ENCODE measurements around the gene ZNF814.
A peak's percentile ranks its signal among the peaks of the same experiment; 100 is the strongest.
"Not testable (repeated sequence)": the region's sequence is repeated elsewhere in the genome, so short reads cannot be mapped to it uniquely, and the experiment has no call there.

ZNF814 gene

DNA sequence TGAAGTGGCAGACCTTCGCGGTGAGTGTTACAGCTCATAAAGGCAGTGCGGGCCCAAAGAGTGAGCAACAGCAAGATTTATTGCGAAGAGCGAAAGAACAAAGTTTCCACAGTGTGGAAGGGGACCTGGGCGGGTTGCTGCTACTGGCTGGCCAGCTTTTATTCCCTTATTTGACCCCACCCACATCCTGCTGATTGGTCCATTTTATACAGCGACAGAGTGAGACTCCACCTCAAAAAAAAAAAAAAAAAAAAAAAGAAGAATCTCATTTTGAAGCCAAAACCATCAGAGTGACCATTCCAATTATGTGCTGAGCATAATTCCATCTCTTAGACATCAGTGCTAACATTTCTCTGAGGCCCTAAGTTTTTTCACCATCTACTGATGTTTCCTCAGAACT lies 72.2 kb downstream of the ZNF814 start:
- no peak for DNase-seq
- no peaks in the 10 kb centered on the region for H3K27me3 Mint-ChIP-seq
- H3K27ac Mint-ChIP-seq = no peak overlapping the region
- H3K9me3 Mint-ChIP-seq = no peaks in the 10 kb centered on the region
- H3K4me3 Mint-ChIP-seq = no peak overlapping the region
- H3K36me3 Mint-ChIP-seq = peaks cover 27% of the 10 kb centered on the region
- peaks cover 64% of the 10 kb centered on the region for H3K4me1 Mint-ChIP-seq
- CTCF ChIA-PET = no interaction called here

DNA sequence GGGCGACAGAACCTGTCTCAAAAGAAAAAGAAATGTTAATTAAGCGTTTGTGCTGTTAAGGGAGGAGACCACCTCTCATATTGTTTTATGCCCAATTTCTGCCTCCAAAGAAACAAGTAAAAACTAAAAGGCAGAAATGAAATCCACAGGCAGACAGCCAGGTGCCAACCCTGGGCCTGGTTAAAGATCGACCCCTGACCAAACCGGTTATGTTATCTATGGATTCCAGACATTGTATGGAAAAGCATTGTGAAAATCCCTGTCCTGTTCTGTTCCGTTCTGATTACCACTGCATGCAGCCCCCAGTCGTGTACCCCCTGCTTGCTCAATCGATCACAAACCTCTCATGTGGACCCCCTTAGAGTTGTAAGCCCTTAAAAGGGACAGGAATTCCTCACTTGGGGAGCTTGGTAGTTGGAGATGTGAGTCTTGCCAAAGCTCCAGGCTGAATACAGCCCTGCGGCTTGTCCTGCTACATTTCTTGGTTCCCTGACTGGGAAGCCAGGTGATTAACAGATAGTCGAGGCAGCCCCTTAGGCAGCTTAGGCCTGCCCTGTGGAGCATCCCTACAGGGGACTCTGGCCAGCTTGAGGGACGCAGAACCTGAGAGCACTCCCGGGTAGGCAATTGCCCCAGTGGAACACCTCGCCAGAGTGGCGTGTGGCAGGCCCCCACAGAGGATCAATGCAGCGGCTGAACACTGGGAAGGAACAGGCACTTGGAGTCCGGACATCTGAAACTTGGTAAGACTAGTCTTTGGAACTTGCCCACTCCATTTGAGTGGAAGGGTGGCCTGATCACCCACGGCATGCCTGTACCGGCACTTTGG lies 73.4 kb downstream of the ZNF814 start:
- CTCF ChIA-PET = no interaction called here
- H3K9me3 Mint-ChIP-seq = no peaks in the 10 kb centered on the region
- peaks cover 26% of the 10 kb centered on the region for H3K36me3 Mint-ChIP-seq
- no peak for DNase-seq
- no peaks in the 10 kb centered on the region for H3K27me3 Mint-ChIP-seq
- H3K27ac Mint-ChIP-seq = peak overlapping the region; percentile 93
- H3K4me1 Mint-ChIP-seq = peaks cover 60% of the 10 kb centered on the region
- peak overlapping the region; percentile 94 for H3K4me3 Mint-ChIP-seq

DNA sequence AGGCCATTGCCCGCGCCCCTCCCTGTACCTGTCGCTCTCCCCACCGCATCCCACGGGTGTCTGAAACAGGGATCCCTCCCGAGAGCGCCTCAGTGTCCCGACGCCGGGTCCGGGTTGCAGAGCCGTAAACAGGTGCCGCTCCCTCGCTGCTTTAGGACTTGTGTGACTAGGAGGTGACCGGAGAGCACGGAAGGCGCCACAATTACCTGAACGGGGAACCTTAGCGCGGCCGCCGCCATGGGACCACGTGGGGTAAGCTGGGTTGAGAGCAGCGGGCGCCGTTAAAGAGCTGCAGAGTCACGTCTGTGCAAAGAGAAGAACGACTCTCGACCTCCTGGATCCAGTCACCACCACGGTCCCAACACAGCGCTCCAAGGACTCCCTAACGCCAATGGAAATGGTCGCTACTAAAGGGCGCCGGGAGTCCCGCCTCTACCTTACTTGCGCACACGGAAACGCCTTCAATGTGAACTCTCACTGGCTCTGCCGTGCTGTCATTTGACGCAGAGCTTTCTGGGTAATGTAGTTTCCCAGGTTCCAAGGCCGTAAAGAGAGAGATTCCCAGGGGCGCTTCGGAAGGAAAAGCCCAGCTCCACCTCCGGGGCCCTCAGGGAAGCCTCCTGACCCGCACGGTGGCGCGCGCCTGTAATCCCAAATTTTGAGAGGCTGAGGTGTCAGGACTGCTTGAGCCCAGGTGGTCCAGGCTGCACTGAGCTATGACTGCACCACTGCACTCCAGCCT lies 74.2 kb downstream of the ZNF814 start, which contains the start of gene ZNF552:
TSS of gene ZNF552 (minus strand) at position 409 of the 742 bp plus-strand sequence. CDS start at position 239, 170 bp downstream.
- peak within 1 kb of the TSS; percentile 94 for H3K4me3 Mint-ChIP-seq
- CTCF ChIA-PET = no interaction called here
- no peaks in the 10 kb centered on the region for H3K9me3 Mint-ChIP-seq
- peak; percentile 86 for DNase-seq
- H3K27me3 Mint-ChIP-seq = no peaks in the 10 kb centered on the region
- peak within 1 kb of the TSS; percentile 93 for H3K27ac Mint-ChIP-seq
- peaks cover 26% of the 10 kb centered on the region for H3K36me3 Mint-ChIP-seq
- peaks cover 52% of the 10 kb centered on the region for H3K4me1 Mint-ChIP-seq

DNA sequence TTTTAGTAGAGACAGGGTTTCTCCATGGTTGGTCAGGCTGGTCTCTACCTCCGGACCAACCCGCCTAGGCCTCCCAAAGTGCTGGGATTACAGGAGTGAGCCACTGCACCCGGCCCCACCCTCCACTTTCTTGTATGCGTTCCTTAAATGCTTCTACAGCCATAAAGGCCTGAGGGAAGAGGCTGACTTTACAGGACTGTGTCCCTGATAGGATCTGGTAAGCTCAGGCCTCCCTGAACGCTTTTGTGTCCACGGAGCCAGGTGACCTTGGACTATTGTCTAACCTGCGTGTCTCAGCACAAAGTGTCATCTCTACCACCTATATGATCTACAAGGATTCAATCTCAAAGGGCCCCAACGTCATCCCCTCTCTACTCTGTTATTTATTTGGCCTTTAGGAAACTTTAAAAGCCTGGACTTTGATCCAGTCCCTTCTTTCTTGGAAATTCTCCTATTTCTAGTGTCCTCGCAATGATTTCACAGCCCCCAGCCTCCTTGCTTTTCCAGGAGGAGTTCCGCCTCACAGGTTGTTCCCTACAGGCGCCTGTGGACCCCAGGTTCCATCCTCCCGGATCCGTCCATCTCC lies 74.8 kb downstream of the ZNF814 start:
- CTCF ChIA-PET = no interaction called here
- Mint-ChIP-seq H3K27ac (peak overlapping the region; percentile 93), H3K9me3 (no peaks in the 10 kb centered on the region), H3K27me3 (no peaks in the 10 kb centered on the region), H3K36me3 (peaks cover 31% of the 10 kb centered on the region), H3K4me1 (peaks cover 48% of the 10 kb centered on the region), H3K4me3 (peak overlapping the region; percentile 94)
- no peak for DNase-seq

- peak overlapping the region; percentile 94 for H3K4me3 Mint-ChIP-seq
- CTCF ChIA-PET = interaction anchor here (1.1 kb wide), 1 partner anchor 8 kb away, joined by 3 read pairs; no protein-coding TSS in a partner anchor
- peaks cover 40% of the 10 kb centered on the region for H3K4me1 Mint-ChIP-seq
- not testable (repeated sequence) for DNase-seq, H3K27me3 Mint-ChIP-seq, H3K9me3 Mint-ChIP-seq
- H3K27ac Mint-ChIP-seq = peak overlapping the region; percentile 93
- H3K36me3 Mint-ChIP-seq = peaks cover 38% of the 10 kb centered on the region
These were observed 75.6 kb downstream of the ZNF814 start for GRCh38 chr19:57812975-57813820.

GRCh38 chr19:57812226-57812625 lies 76.6 kb downstream of the ZNF814 start:
- Mint-ChIP-seq H3K27ac (peak overlapping the region; percentile 43), H3K36me3 (peaks cover 46% of the 10 kb centered on the region), H3K4me1 (peaks cover 40% of the 10 kb centered on the region), H3K27me3 (no peaks in the 10 kb centered on the region), H3K4me3 (no peak overlapping the region), H3K9me3 (no peaks in the 10 kb centered on the region)
- DNase-seq = no peak
- CTCF ChIA-PET = interaction anchor here (1.1 kb wide), 1 partner anchor 9 kb away, joined by 3 read pairs; no protein-coding TSS in a partner anchor

- H3K27me3 Mint-ChIP-seq, H3K9me3 Mint-ChIP-seq, H3K4me3 Mint-ChIP-seq, DNase-seq, CTCF ChIA-PET: not testable (repeated sequence)
- Mint-ChIP-seq H3K4me1 (peaks cover 39% of the 10 kb centered on the region), H3K36me3 (peaks cover 57% of the 10 kb centered on the region), H3K27ac (peak overlapping the region; percentile 17)
These were observed 78.2 kb downstream of the ZNF814 start for GRCh38 chr19:57810410-57811295.

- no peaks in the 10 kb centered on the region for H3K27me3 Mint-ChIP-seq
- CTCF ChIA-PET = no interaction called here
- no peak overlapping the region for H3K27ac Mint-ChIP-seq
- no peaks in the 10 kb centered on the region for H3K9me3 Mint-ChIP-seq
- peaks cover 71% of the 10 kb centered on the region for H3K36me3 Mint-ChIP-seq
- DNase-seq = no peak
- H3K4me3 Mint-ChIP-seq = no peak overlapping the region
- peaks cover 29% of the 10 kb centered on the region for H3K4me1 Mint-ChIP-seq
These were observed 81.3 kb downstream of the ZNF814 start for GRCh38 chr19:57807541-57807940.

- Mint-ChIP-seq H3K4me1 (peaks cover 21% of the 10 kb centered on the region), H3K4me3 (peak overlapping the region; percentile 17), H3K36me3 (peaks cover 59% of the 10 kb centered on the region), H3K27ac (peak overlapping the region; percentile 76), H3K27me3 (no peaks in the 10 kb centered on the region), H3K9me3 (no peaks in the 10 kb centered on the region)
- CTCF ChIA-PET = no interaction called here
- peak; percentile 28 for DNase-seq
These were observed 85.1 kb downstream of the ZNF814 start for GRCh38 chr19:57803594-57804325.

GRCh38 chr19:57803265-57803593 lies 85.6 kb downstream of the ZNF814 start:
- DNase-seq = no peak
- CTCF ChIA-PET = no interaction called here

DNA sequence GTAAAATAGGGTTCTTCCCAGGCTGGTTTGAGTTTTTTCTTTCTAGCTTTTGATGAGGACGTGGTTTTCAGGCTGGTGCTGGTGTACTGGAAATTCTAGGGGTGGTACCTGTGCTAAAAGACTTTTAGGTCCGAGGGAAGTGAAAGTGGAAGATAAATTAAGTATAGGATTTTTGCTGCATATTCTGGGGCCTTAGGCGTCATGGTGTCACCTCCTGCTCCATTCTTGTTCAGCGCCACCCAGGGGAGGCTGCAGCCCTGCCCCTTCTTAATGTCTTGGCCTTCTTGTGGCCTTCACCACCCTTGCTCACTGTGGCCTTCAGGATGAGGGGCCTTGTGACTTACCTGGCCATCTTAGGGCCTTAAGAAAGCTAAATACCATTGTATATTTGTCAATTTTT lies 86.6 kb downstream of the ZNF814 start:
- H3K27me3 Mint-ChIP-seq = no peaks in the 10 kb centered on the region
- CTCF ChIA-PET = interaction anchor here (0.7 kb wide), 1 partner anchor 27 kb away, joined by 7 read pairs; no protein-coding TSS in a partner anchor
- no peak overlapping the region for H3K4me3 Mint-ChIP-seq
- no peaks in the 10 kb centered on the region for H3K9me3 Mint-ChIP-seq
- DNase-seq = no peak
- peaks cover 49% of the 10 kb centered on the region for H3K36me3 Mint-ChIP-seq
- peaks cover 21% of the 10 kb centered on the region for H3K4me1 Mint-ChIP-seq
- H3K27ac Mint-ChIP-seq = no peak overlapping the region

More at GRCh38 chr19:57803265-57803593, 85.6 kb downstream of the ZNF814 start:
- Mint-ChIP-seq H3K36me3 (peaks cover 54% of the 10 kb centered on the region), H3K4me1 (peaks cover 21% of the 10 kb centered on the region), H3K4me3 (peak overlapping the region; percentile 17), H3K27me3 (no peaks in the 10 kb centered on the region), H3K9me3 (no peaks in the 10 kb centered on the region), H3K27ac (peak overlapping the region; percentile 76)

DNA sequence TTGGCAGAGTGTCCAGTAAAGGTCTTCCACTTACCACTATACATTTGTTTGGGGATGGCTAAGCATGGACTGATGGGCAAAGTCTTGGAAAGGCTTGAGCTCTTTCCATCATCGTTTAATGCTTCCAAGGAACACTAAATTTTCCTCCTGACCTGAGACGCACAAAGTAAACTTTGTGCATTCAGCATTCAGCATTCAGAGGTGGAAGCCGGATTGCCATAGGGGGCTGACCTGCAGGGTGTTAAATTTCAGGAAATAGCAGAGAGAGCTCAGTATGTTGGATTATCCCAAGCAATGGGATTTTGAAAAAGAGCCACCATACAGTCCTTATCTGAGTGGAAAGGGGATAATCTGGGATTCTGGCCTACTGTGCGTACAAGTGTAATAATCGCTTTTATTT lies 88.1 kb downstream of the ZNF814 start:
- Mint-ChIP-seq H3K27ac (no peak overlapping the region), H3K9me3 (peaks cover under 1% of the 10 kb centered on the region), H3K27me3 (no peaks in the 10 kb centered on the region), H3K4me1 (peaks cover 21% of the 10 kb centered on the region), H3K36me3 (peaks cover 49% of the 10 kb centered on the region), H3K4me3 (no peak overlapping the region)
- CTCF ChIA-PET = no interaction called here
- DNase-seq = no peak

All from activated naive CD4-positive, alpha-beta T cell treated with anti-CD3 and anti-CD28 coated beads, Interleukin-2, amount 10 ng/mL, durations not matched to agents 7 days and 5 days (primary cell).